ENCODE measurements around the gene BBS12.

BBS12 gene

GRCh38 chr4:122772986-122773385 is 40.5 kb downstream of the BBS12 start:
- no peak for DNase-seq (ENCODE audit: low read depth)
- no peak overlapping the region for H3K4me3 ChIP-seq (ENCODE audit: low read length)
- TF ChIP-seq CTCF (conservative IDR thresholded peaks at IDR 0.05; ENCODE audit: low read length), result no peak

- no peak for TF ChIP-seq CTCF (conservative IDR thresholded peaks at IDR 0.05; ENCODE audit: low read length)
- DNase-seq (ENCODE audit: low read depth), result no peak
- H3K4me3 ChIP-seq (ENCODE audit: low read length), result no peak overlapping the region
Measured at GRCh38 chr4:122775039-122775438, 42.5 kb downstream of the BBS12 start.

GRCh38 chr4:122775987-122776836 is 43.7 kb downstream of the BBS12 start:
- no peak for TF ChIP-seq CTCF (conservative IDR thresholded peaks at IDR 0.05; ENCODE audit: low read length)
- DNase-seq (ENCODE audit: low read depth), result no peak
- H3K4me3 ChIP-seq (ENCODE audit: low read length), result no peak overlapping the region

GRCh38 chr4:122776916-122777315 is 44.4 kb downstream of the BBS12 start:
- DNase-seq (ENCODE audit: low read depth), result no peak
- no peak for TF ChIP-seq CTCF (conservative IDR thresholded peaks at IDR 0.05; ENCODE audit: low read length)
- no peak overlapping the region for H3K4me3 ChIP-seq (ENCODE audit: low read length)

GRCh38 chr4:122777846-122778673 is 45.6 kb downstream of the BBS12 start:
- peak; percentile 98 for DNase-seq (ENCODE audit: low read depth)
- no peak overlapping the region for H3K4me3 ChIP-seq (ENCODE audit: low read length)
- TF ChIP-seq CTCF (conservative IDR thresholded peaks at IDR 0.05; ENCODE audit: low read length), result no peak

- DNase-seq (ENCODE audit: low read depth), result no peak
- no peak overlapping the region for H3K4me3 ChIP-seq (ENCODE audit: low read length)
- no peak for TF ChIP-seq CTCF (conservative IDR thresholded peaks at IDR 0.05; ENCODE audit: low read length)
Measured at GRCh38 chr4:122781486-122781885, 49.0 kb downstream of the BBS12 start.

Measured in AG10803 (cell line).